CD14-positive monocyte (primary cell): ENCODE measurements around the gene KCNG1. TPM values are rescaled to one million over a fixed set of nuclear protein-coding genes. Genes with fewer than 3 reads are reported as not detected.
A peak's percentile ranks its signal among the peaks of the same experiment; 100 is the strongest.

Experiments
- DNase-seq, 3 donors: peaks; one replicate each; pipeline ENCODE4 v3.0.0-alpha.2; 2011 to 2022
- H2AFZ ChIP-seq: 2 replicates; pipeline ENCODE4 v1.6.0; 2012; ENCODE audit warnings: mild to moderate bottlenecking, low read depth, low read length, inconsistent platforms; ENCODE audit not compliant: insufficient read depth, poor library complexity, severe bottlenecking
- H3K27ac ChIP-seq, 2 donors: 1 replicate in 1 of 2; 2 replicates in 1 of 2; pipeline ENCODE4 v1.5.1; 2012 to 2013; ENCODE audit warnings: low read length in 2 of 2, control low read depth in 1 of 2, inconsistent platforms in 1 of 2, low read depth in 1 of 2, mild to moderate bottlenecking in 1 of 2
- H3K27me3 ChIP-seq, 2 donors: one replicate each; pipeline versions ENCODE4 v1.6.0 to v1.6.1; 2011 to 2013; ENCODE audit warnings: low read length in 2 of 2; ENCODE audit not compliant: control insufficient read depth in 2 of 2, insufficient read depth in 2 of 2
- H3K36me3 ChIP-seq, 2 donors: replicated peaks in 1 of 2; 1 replicate in 1 of 2; 2 replicates in 1 of 2; pipeline versions ENCODE4 v1.5.1 to v1.6.1; 2012 to 2013; ENCODE audit warnings: low read length in 2 of 2, control low read depth in 1 of 2, inconsistent platforms in 1 of 2, mild to moderate bottlenecking in 1 of 2; ENCODE audit not compliant: insufficient read depth in 2 of 2, control insufficient read depth in 1 of 2
- H3K4me1 ChIP-seq, 2 donors: 1 replicate in 1 of 2; 2 replicates in 1 of 2; pipeline versions ENCODE4 v1.5.1 to v1.6.1; 2012 to 2013; ENCODE audit warnings: low read length in 2 of 2, control low read depth in 1 of 2, inconsistent platforms in 1 of 2, mild to moderate bottlenecking in 1 of 2, moderate library complexity in 1 of 2; ENCODE audit not compliant: insufficient read depth in 2 of 2, control insufficient read depth in 1 of 2
- H3K4me2 ChIP-seq: replicated peaks from 2 replicates; pipeline ENCODE3; 2012; ENCODE audit warnings: low read length, moderate library complexity, mild to moderate bottlenecking; ENCODE audit not compliant: poor library complexity, severe bottlenecking; ENCODE audit errors: extremely low read depth
- H3K4me3 ChIP-seq, 3 experiments: fragments of 200-600 bp in 1 of 3; sonication (generic) in 1 of 3; replicated peaks in 1 of 3; 1 replicate in 2 of 3; 2 replicates in 1 of 3; pipeline ENCODE4 v1.5.1; 2011 to 2013; ENCODE audit warnings: low read length in 3 of 3, mild to moderate bottlenecking in 3 of 3, control low read depth in 2 of 3, low read depth in 2 of 3, inconsistent platforms in 1 of 3, moderate library complexity in 1 of 3
- H3K79me2 ChIP-seq: 2 replicates; pipeline ENCODE4 v1.6.0; 2012; ENCODE audit warnings: mild to moderate bottlenecking, control low read depth, inconsistent platforms, low read length, moderate library complexity; ENCODE audit not compliant: insufficient read depth
- H3K9ac ChIP-seq: 2 replicates; pipeline ENCODE4 v1.6.0; 2017; ENCODE audit warnings: low read length, mild to moderate bottlenecking; ENCODE audit not compliant: insufficient read depth, poor library complexity, severe bottlenecking
- H3K9me3 ChIP-seq, 2 donors: replicated peaks in 1 of 2; 1 replicate in 1 of 2; 2 replicates in 1 of 2; pipeline versions ENCODE4 v1.5.1 to v1.6.1; 2012 to 2013; ENCODE audit warnings: low read length in 2 of 2, control low read depth in 1 of 2; ENCODE audit not compliant: control insufficient read depth in 1 of 2, insufficient read depth in 1 of 2
- H4K20me1 ChIP-seq: 2 replicates; pipeline ENCODE4 v1.6.0; 2012; ENCODE audit warnings: mild to moderate bottlenecking, low read length, control low read depth, moderate library complexity; ENCODE audit not compliant: insufficient read depth
- H3K27ac Mint-ChIP-seq, 7 donors: one replicate each; pipeline ENCODE4 v1.8.0; 2020; ENCODE audit warnings: mild to moderate bottlenecking in 7 of 7, mixed read lengths in 7 of 7, moderate library complexity in 6 of 7, inconsistent platforms in 2 of 7
- H3K27me3 Mint-ChIP-seq, 3 donors: one replicate each; pipeline ENCODE4 v1.8.0; 2021 to 2022; ENCODE audit warnings: low read depth in 3 of 3, mild to moderate bottlenecking in 3 of 3, mixed read lengths in 3 of 3, moderate library complexity in 3 of 3, inconsistent platforms in 1 of 3
- H3K36me3 Mint-ChIP-seq, 2 donors: one replicate each; pipeline ENCODE4 v1.8.0; 2020; ENCODE audit warnings: mixed read lengths in 2 of 2, inconsistent platforms in 1 of 2, mild to moderate bottlenecking in 1 of 2
- H3K4me1 Mint-ChIP-seq: one replicate; pipeline ENCODE4 v1.8.0; 2020; ENCODE audit warnings: mild to moderate bottlenecking, mixed read lengths
- H3K4me3 Mint-ChIP-seq, 2 donors: one replicate each; pipeline ENCODE4 v1.8.0; 2020; ENCODE audit warnings: mild to moderate bottlenecking in 2 of 2, mixed read lengths in 2 of 2, moderate library complexity in 1 of 2
- H3K9me3 Mint-ChIP-seq, 7 donors: one replicate each; pipeline ENCODE4 v1.8.0; 2020 to 2022; ENCODE audit warnings: mixed read lengths in 7 of 7, mild to moderate bottlenecking in 6 of 7, moderate library complexity in 6 of 7, inconsistent platforms in 2 of 7
- WGBS: methylation state at CpG from one replicate; pipeline ENCODE4 v1.1.5; 2013; ENCODE audit warnings: missing lambda C conversion rate; ENCODE audit not compliant: insufficient coverage; 5-methylcytosine and 5-hydroxymethylcytosine counted together
- intact Hi-C, 2 donors: fragments of 100-400 bp; cut with micrococcal nuclease; formaldehyde crosslinking; loops; one replicate each; pipeline versions ENCODE4 v1.15.0 to v1.15.1; 2023
- polyA plus RNA-seq, 3 donors: library from polyadenylated mRNA; depleted of rRNA in 1 of 3; unstranded in 2 of 3; stranded (reverse) in 1 of 3; fragments of 300-500 nt in 2 of 3; fragments of >200 nt in 1 of 3; fragmentation: Illumina TruSeq in 2 of 3; gene quantifications; 1 replicate in 2 of 3; 2 replicates in 1 of 3; pipeline ENCODE4 v1.2.3, GENCODE V29; 2012 to 2021
- TF ChIP-seq, protein P1 (sequence below): fragments of 200-600 bp; IDR thresholded peaks from one replicate; pipeline ENCODE4 v1.8.0; 2022; ENCODE audit warnings: antibody characterized with exemption, mild to moderate bottlenecking

Gene KCNG1
- polyA plus RNA-seq, 3 donors: 0.04 TPM; not detected in 2

- H4K20me1 ChIP-seq: no peaks in the 10 kb centered on the region
- H3K4me3 Mint-ChIP-seq: peak overlapping the region in 1 of 2 donors; percentile 13
- TF ChIP-seq, protein P1, sequence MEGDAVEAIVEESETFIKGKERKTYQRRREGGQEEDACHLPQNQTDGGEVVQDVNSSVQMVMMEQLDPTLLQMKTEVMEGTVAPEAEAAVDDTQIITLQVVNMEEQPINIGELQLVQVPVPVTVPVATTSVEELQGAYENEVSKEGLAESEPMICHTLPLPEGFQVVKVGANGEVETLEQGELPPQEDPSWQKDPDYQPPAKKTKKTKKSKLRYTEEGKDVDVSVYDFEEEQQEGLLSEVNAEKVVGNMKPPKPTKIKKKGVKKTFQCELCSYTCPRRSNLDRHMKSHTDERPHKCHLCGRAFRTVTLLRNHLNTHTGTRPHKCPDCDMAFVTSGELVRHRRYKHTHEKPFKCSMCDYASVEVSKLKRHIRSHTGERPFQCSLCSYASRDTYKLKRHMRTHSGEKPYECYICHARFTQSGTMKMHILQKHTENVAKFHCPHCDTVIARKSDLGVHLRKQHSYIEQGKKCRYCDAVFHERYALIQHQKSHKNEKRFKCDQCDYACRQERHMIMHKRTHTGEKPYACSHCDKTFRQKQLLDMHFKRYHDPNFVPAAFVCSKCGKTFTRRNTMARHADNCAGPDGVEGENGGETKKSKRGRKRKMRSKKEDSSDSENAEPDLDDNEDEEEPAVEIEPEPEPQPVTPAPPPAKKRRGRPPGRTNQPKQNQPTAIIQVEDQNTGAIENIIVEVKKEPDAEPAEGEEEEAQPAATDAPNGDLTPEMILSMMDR: no peak
- H3K27me3 ChIP-seq: peaks cover 36 to 66% of the 10 kb centered on the region in 2 donors
- H3K9ac ChIP-seq: no peak overlapping the region
- H3K27me3 Mint-ChIP-seq: peaks cover 72 to 89% (median 81%) of the 10 kb centered on the region in 3 donors
- no peak overlapping the region for H3K4me3 ChIP-seq
- intact Hi-C loops: no loop called here
- H2AFZ ChIP-seq: no peak overlapping the region
- H3K4me1 ChIP-seq: peaks cover 6 to 27% of the 10 kb centered on the region in 2 donors
- no peaks in the 10 kb centered on the region for H3K36me3 Mint-ChIP-seq
- 50% methylated on average over 1 of the region's 1 CpG for WGBS
- H3K27ac Mint-ChIP-seq: no peak overlapping the region
- H3K36me3 ChIP-seq: no peaks in the 10 kb centered on the region
- DNase-seq: no peak
- no peaks in the 10 kb centered on the region for H3K79me2 ChIP-seq
- H3K9me3 Mint-ChIP-seq: peaks cover 0 to 11% (median 0%) of the 10 kb centered on the region in 7 donors
- no peak overlapping the region for H3K27ac ChIP-seq
- peaks cover 22% of the 10 kb centered on the region for H3K4me1 Mint-ChIP-seq
- no peak overlapping the region for H3K4me2 ChIP-seq
- H3K9me3 ChIP-seq: peaks cover 0 to 12% of the 10 kb centered on the region in 2 donors
Measured at GRCh38 chr20:51024761-51025160, 1.9 kb upstream of the KCNG1 start.

- intact Hi-C loops: no loop called here
- H3K4me3 ChIP-seq: peak overlapping the region in 1 of 3 experiments; percentile 60
Measured at GRCh38 chr20:51023617-51024155, 779 bp upstream of the KCNG1 start.

More at GRCh38 chr20:51023617-51024155, 779 bp upstream of the KCNG1 start:
- Histone ChIP-seq H3K27ac (no peak overlapping the region), H3K36me3 (no peaks in the 10 kb centered on the region), H3K4me2 (peak overlapping the region; percentile 65), H4K20me1 (no peaks in the 10 kb centered on the region), H3K79me2 (no peaks in the 10 kb centered on the region), H3K27me3 (peaks cover 33 to 70% of the 10 kb centered on the region in 2 donors), H2AFZ (no peak overlapping the region), H3K4me1 (peaks cover 6 to 27% of the 10 kb centered on the region in 2 donors), H3K9ac (no peak overlapping the region), H3K9me3 (peaks cover 0 to 12% of the 10 kb centered on the region in 2 donors)
- Mint-ChIP-seq H3K36me3 (no peaks in the 10 kb centered on the region), H3K27me3 (peaks cover 68 to 92% (median 85%) of the 10 kb centered on the region in 3 donors), H3K9me3 (peaks cover 0 to 11% (median 0%) of the 10 kb centered on the region in 7 donors), H3K4me3 (peak overlapping the region; percentile 72 to 84), H3K27ac (peak overlapping the region in 1 of 7 donors; percentile 74), H3K4me1 (peaks cover 22% of the 10 kb centered on the region)
- WGBS: 23% methylated on average over 28 of the region's 30 CpGs
- DNase-seq: no peak
- TF ChIP-seq, protein P1: no peak
